Inflammatory macrophage treated with lipopolysaccharide for 1 hour (primary cell): ENCODE results near the gene MBP.

ENCODE experiments used
- DNase-seq, 2 donors: peaks; one replicate each; pipeline ENCODE4 v3.0.0-alpha.2; 2020 to 2022

The MBP gene

DNA sequence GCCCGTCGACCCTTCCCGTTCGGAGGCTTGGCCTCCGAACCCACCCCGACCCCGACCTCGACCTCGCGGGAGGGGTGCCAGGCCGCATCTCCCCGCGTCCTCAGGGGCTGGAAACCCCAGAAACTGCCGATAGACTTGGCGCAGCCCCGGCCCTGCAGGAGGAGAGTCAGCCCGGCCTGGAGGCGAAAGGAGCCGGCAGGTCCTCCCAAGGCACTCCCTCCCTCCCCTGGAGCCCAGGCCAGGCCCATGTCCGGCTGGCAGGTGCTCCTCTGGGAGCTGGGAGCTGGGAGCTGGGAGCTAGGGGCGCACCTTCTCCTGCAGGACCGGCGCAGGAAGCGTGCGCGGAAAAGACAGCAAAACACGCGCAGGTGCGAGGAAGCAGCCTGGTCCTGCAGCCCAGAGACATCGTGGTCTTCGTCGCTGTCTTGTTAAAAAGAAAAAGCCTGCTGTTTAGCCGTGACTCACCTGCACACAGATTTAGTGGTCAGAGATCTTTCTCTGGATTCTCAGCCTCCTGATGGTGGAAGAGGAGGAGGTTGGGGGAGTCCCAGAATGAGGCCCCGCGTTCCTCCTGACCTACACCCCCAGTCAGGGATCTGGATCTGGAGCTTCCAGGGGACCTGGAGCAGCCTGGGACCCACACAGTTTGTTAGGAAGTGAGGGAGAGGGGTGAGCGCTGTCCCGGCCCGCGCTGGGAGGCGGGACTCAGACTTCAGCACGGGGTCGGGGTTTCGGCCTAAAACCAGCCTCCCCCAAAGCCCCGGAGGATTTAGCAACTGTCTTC lies 660 bp upstream of the MBP start:
- DNase-seq, result no peak

DNA sequence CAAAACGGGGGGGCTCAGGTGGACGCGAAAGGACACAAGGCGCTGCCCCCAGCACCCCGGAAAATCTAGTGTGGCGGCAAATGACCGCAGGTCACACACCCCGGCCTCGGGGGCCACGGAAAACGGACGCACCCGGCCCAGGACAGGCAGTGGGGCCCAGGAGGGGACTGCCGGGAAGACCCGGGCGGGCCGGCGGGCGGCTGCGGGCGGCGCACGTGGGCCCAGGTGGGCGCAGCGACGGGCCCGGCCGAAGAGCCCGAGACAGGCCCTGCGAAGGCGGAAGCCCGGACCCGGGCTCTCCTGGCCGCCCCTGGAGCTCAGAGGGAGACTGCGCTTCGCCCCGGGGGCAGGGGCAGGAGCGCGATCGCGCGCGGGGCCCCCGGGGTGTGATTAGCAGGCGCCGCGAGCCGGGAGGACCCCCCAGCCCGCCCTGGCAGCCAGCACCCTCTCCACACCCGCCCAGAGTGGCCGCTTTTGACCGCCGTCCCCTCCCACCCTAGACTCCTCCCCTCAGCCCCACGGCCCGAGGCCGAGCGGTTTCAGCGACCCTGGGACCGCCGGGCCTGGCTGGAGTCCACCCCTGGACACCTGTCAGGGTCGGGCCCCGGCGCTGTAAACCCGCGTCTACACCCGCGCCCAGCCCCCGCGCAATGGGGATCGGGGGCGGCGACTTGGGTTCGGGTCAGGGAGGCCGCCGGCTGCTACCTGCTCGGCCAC lies 773 bp downstream of the MBP start:
- DNase-seq, result peak in 1 of 2 donors; percentile 37

DNA sequence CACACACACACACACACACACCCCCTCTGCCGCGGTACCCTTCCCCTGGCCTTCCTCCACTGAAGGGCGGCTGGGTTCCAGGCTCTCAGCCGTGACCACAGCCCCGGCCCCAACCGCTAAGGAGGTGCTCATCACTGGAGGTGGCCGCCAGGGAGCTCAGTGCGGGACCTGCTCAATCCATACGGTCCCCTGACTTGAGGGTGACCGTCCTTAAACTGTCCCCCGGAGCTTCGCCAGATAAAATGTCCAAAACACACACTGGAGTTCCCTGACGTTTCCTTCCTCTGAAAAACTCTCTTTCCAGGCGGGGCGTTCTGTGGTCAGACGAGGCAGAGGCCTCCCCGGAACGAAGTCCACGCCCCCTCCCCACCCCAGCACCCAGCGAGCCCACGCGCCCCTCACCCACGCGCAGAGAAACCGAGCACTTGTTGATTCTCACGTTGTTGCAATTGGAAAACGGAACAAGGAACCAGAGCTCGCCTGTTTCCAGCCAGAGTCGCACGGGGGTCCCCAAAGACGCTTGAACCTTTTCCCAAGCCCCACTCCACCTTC lies 1.4 kb downstream of the MBP start:
- DNase-seq, result peak; percentile 95

DNA sequence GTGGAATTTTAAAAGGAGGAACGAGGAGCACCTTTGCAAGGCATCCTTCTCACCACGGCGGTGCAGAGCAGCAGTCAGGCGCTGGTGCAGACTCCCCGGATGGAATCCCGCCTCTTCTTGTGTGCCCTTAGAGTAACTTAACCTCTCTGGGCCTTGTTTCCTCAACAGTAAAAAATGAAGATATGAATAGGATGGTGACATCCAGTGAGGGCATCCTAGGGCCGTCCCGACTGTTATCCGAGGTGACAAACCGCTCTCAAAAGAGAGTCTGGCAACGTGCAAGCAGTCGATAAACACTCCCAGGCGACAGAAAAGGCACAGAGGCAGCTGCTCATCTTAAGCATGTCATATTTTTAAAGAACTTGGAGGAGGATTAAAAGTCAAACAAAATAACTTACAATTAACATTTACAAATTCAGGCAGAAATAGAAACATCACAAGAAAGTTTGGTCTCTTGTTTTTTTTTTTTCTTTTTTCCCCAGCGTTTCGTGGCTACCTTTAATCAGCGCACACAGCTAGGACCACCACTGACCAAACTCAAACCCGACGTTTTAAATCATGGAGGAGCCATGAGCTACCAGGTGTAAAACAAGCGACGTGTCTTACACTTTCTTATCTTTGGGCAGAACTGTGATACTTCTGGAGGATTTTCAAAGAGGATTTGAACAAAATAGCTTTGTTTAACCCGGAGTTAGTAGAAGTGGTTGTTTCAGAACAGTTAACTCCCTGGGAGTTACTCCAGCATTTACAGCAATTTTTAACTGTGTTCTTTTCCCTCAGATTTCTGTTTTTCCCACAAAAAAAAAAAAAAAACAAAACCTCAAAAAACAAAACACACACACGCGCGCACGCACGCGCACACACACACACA lies 2.1 kb downstream of the MBP start:
- DNase-seq, result no peak

DNA sequence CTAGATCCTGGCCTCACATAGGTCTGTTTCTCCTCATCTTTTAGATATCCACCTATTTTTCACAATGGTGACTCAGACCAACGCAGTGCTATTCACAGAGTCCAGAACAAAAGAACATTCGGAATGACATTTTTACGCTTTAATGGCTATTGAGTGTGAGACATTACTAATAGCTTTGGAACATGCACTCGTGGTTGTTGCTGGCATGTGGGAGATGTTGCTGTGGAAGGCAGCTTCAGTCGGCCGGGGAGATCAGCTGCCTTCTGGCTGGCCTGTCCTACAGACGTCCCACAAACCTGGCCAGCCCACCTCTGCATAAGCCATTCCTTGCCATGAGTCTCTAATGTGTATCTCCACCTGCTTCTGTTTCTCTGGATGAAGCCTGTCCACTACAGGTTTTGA lies 3.4 kb downstream of the MBP start:
- DNase-seq, result no peak

DNA sequence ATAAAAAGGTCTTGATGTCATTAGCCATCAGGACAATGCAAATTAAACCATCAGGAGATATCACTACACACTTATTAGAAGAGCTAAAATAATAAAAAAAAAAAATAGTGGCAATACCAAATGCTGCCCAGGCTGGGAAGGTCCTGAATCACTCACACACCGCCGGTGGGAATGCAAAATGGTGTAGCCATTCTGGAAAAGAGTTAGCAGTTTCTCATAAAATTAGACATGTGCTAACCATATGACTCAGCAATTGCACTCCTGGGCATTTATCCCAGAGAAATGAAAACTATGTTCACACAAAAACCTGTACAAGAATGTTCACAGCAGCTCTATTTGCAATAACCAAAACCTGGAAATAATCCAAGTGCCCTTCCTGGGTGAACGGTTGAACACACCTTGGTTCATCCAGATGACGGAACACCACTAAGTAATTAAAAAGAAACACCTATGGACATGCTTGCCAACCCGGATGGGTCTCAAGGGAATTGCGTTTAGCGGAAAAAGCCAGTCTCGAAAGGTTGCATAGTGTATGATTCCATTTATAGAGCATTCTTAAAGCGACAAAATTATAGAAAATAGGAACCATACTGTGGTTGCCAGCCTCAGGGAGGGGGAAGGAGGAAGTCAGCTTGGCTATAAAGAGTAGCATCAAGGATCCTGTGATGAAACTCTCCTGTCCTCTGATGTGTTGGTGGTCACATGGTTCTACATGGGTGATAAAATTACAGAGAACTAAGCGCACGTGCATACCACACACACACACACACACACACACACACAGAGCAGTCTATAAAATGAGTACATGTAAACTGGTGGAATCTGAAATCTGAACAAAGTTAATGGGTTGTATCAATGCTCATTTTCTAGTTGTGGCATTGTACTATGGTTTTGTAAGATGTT lies 4.6 kb downstream of the MBP start:
- DNase-seq, result peak; percentile 83 to 93

DNA sequence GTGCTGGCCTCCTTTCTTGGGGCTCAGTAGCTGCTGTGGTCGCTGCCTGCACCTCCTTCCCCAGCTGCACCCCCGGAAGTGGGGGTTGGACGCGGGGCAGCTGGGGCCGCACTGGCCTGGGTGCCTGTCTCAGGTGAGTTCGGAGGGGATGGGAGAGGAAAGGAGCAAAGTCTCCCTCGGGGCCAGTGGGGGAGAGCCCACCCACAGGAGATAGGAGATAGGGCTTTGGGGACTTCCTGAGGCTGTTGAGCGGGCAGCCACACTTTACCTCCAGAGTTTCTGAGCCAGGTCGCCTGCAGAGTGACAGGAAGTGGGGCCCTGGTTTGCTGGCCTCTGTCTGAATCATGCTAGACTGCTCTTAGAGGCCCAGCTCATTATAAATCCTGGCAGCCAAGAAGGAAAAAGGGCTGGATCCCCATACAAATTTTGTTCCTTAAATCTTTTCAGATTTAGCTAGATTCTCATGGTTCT lies 8.1 kb downstream of the MBP start:
- DNase-seq, result no peak

DNA sequence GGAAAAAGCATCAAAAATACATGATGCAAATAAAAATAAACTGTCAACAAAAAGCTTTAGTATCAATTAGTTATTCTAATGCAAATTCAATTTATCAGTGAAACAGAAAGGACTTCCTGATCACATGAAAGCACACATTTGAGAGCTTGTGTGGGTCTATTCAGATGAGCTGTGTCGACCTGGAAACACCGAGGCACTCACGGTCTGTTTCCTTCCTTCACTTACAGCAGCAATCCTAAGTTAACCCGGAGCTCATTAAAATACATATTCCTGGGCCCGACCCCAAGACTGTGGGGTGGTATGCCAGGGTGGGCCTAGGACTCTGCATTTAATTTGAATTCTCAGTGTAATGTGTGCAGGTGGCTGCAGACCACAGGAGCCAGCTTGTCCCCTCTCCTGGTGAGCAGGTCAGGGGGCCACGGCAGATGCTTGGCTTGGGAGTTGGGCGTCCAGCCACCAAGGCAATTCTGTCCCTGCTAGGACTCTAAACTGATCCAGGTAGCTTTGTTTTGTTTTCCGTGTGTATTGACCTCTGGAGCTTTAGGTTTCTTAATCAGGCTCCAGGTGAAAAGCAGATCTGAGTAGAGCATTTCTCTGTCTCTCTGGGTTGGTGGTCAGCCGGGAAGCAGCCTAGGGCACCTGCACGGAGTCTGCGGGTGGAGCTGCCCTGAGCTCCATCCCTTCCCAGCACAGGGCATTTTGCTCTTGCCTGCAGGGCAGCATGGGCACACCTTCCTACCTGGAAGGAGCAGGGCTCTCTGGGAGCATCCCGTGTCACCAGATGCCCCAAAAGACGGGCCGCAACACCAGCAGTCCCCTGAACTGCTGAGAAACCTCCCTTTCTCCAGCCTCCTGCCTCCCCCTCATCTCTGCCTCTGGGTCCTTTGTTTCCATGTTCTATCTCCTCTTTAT lies 9.0 kb downstream of the MBP start:
- DNase-seq, result no peak

DNA sequence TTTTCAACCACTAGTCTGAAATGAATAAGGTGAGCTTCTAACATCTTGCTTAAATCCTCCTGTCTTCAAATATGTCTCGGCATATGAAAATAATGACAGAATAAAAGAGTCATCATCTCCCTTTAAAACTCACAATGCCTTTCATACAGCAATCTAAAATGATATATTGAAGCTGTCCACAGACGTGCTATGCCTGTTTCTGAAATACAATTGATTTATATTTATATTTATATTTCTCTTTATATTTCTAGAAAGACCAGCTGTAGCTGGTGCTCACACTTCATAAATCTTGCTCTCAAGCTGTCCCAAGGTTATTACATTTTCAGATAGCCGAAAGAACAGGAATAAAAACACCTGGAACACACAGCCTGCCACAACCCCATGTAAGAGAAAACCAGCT lies 11.1 kb downstream of the MBP start:
- no peak for DNase-seq

DNA sequence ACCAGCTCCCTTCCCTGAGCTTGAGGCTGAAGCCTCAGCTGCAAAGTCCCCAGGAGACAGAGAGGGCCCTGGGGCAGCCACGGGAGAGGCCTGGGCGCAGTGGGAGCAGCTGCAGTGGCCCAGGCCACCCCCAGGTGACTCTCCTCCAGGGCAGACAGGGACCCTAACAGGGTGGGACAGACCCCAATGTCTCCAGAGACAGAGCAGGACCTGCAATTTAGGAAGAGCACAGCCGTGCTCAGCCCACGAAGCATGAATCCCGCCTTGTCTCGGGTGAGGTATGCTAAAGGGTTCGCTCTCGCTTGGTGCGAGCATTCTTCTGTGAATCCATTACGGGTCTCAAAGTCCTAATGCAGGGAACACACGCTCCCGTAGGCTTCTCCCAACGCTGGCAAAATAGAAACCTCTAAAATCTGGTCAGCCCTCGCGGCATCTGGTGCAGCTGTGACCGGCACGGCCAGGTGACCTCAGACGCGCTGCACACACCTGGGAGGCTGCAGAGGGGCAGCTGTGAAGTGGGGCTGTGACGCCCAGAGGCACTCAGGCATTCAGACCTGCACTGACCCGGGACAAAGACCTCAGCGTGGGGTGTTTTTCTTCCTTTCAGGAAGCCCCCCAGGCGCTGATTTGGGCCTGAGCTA lies 12.6 kb downstream of the MBP start:
- no peak for DNase-seq

DNA sequence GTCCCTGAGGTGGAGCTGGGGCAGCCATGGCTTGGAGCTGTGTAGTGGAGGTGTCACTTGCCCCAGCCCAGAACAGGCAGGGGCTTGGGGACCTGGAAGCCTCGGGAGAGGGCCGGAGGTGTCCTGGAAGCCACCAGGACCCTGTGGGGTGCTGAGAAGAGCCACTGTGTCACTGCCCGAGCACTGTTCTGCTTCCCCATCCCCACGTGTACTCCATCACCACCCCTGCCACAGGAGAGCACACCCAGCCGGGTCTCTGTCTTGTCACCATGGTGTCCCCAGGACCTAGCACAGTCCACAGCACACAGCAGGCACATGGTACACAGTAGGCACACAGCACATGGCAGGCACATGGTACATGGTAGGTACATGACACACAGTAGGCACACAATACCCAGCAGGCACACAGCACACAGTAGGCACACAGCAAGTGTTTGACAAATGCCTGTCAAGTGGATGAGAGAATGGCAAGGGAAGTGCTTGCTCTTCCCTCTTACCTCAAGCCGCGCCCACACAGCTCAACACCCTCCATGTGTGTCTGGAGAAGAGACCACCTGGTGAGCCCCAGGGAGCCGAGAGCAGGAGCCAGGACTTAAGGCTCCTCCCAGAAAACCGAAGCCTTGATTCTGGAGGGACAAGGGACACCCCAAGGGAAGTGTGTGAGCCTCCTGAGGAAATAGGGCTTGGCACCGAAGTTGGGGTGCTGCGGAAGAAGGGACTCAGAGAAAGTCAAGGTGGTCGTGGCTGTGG lies 13.3 kb downstream of the MBP start:
- no peak for DNase-seq

DNA sequence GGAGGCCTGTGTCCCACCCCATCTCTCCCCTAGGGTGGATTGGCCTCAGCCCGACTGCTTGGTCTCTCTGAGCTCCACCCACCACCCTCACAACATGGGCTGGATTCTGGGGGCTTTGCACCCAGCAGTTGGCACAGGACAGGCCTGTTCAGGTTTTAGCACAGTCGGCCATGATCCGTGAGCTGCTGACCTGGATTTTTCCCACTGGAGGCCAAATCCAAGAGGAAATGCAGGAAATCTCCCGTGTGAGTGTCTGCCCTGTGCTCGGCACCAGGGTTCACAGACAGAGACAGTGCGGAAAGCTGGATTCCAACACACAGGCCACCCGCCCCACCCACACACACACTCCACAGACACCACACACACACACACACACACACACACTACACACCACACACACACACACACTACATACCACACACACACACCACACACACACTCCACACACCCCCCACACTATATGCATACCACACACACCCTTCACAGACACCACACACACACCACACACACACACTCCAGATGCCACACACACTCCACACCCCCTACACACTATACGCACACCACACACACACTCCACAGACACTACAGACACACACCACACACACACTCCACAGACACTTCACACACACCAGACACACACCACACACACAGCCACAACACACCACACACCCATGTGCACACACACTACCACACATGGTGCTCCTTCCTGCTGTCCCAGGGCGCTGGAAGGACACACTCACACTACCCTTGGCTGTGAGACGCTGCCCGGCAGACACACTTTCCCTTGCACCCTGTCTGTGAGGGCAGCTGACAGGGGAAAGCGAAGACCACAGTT lies 14.1 kb downstream of the MBP start:
- DNase-seq, result no peak

DNA sequence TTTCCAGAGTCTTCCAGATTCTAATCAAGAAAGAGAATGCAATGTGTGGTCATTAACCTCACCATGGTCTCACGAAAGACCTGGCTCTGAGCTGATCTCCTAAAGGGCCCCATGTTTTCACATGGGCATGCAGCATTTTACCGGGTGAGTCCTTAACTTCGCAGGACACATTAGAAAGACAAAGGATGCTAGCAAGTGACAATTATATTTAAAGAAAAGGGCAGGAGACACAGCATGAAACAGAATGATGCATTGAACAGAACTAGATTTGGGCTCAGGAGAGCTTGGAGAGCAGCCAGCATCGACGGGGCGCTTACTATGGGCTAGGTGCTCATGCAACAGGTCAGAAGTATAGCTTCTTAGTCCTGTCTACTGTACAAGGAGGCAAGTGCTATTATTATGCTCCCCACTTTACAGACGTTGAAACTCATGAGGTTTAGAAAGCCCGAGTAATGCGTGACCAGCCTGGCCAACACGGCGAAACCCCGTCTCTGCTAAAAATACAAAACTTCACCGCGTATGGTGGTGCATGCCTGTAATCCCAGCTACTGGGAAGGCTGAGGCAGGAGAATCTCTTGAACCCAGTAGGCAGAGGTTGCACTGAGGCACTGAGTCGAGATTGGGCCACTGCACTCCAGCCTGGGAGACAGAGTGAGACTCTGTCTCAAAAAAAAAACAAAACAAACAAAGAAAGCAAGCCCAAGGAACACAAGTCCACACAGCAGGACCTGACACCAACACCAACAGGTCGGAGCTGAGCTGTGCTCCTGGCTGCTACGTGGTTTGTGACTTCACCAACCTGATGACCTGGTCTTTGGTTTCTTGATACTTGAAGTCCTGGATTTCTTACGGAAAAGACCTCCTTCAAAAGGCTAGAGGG lies 16.1 kb downstream of the MBP start:
- DNase-seq, result no peak

DNA sequence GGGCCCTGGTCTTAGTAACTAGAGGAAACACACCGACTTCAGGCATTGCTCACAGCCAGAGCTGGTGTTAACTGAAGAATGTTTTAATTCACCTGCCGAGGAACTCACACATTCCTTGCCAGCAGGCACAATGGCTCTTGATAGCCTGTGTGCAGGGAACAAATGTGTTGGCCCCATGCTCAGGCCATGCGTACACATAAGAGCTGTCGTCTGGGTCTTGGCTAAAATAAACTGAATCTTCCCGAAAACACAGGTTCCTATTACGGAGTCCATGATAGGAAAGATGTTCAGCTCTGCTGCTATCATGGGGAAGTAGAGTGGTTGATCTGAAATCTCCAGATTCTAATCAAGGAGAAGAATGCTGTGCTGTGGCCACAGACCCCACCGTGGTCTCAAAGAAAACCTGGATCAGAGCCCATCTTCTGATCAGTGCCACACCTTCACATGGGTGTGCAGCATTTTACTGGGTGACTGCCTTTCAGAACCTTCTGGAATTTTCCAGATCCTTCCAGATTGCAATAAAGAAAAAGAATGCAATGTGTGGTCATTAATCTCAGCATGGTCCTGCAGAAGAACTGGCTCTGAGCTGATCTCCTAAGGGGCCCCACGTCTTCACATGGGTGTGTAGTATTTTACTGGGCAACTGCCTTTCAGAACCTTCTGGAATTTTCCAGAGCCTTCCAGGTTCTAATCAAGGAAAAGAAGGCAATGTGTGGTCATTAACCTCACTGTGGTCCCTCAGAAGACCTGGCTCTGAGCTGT lies 17.2 kb downstream of the MBP start:
- DNase-seq, result no peak

DNA sequence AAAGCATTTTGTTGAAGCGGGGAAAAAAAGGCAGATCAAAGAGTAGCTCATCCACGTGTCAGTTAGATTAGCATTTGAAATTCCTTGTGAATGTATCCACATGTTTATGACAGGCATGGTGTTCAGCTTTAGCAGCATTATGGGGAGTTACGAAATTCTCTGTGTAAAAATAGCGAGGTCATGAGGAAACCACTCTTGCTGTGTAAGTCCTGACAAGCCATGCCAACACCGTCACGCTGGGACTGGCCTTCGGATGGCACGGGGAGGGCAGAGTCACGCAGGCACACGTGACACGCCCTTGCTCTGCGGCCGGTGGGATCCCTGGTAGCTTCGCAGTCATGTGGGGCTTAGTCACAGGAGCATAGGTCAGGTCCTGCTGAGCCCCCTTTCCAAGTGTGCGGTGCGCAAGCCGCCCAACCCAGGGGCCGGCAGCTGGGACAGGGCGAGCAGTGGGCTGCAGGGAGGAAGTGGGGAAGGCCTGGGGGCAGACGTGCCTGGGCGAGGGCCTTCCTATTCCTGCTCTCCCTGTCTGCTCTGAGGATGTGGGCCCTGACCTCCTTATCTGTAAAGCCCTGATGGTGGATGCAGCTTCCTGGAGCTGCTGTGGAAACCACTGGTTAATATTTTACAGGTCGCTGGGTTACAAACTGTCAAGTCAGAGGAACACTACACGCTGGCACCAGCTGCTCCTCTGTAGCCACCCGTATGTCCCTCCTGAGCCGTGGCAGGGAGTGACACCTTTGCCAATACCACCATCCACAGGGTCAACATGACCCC lies 18.0 kb downstream of the MBP start:
- peak; percentile 91 to 98 for DNase-seq

DNA sequence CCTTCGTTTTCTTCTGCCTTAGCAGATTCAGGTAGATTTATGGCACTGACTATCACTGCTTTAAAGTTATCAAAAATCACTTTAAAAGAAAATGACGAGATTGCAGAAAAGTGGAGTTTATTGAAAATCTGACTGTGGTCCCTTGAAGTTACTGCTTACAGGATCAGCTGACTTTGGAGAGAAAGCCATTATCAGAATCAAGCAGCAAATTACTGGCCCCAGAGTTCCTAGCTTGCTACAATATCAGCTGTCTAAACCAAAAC lies 18.5 kb downstream of the MBP start:
- no peak for DNase-seq
